COLO829 (cell line): ENCODE measurements around the gene MACROD1.

Experiments
- DNase-seq: peaks from one replicate; pipeline ENCODE4 v3.0.0; 2012; ENCODE audit warnings: low spot score

Gene MACROD1

DNA sequence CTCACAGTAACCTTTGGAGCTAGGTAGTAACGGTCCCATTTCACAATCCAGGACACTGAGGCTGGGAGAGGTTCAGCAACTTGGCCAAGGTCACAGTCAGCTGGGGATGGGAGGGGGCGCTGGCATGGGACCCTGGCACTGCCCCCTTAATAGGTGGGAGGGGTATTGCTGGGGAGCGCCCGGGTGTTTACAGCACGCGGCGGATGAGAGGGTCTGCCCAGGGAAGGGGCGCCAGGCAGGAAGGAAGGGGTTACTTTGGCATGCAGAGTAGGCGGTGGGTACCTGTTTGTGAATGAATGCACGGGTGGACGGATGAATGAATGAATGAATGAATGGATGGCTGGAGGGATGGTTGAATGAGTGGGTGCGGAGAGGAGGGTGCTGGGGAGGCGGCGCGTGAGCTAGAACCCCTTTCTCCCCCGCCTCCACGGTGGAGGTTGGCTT, 130.8 kb downstream of the MACROD1 start:
- DNase-seq, result no peak

DNA sequence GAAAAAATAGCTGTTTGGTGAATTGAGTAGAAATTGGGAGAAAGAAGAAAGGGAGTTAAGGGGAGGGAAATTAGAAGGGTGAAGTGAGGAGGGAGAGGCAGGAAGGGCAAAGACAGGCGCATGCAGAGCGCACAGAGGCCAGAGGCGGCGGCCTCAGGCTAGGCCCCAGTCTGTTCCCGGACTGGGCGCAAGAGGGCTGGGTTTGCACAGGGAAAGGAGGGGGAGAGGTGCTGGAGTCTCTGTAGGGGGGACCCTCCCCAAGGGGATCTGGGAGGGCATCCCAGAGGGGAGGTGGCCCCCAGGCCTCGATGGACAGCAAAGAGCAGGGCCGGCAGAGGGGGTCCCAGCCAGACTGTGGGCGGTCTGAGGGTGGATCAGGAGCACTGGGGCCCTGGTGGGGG, 131.5 kb downstream of the MACROD1 start:
- no peak for DNase-seq

DNA sequence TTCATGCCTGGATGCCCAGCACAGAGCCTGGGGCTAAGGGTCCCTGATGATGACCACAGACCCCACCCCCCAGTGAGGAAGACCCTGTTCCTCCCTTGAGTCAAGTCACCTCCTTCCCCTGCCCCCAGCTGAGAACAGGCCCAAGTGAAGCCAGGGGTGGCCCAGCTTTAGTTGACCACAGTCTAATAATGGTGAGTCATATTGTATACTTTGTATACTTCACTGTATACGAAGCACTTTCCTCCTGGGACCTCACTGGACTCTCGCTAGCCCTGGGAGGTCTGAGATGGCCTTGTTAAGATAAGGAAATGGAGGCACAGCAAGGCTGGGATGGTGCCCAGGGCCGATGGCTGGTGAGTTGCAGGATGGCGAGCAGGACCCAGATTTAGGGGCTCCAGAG, 133.9 kb downstream of the MACROD1 start:
- DNase-seq, result no peak

DNA sequence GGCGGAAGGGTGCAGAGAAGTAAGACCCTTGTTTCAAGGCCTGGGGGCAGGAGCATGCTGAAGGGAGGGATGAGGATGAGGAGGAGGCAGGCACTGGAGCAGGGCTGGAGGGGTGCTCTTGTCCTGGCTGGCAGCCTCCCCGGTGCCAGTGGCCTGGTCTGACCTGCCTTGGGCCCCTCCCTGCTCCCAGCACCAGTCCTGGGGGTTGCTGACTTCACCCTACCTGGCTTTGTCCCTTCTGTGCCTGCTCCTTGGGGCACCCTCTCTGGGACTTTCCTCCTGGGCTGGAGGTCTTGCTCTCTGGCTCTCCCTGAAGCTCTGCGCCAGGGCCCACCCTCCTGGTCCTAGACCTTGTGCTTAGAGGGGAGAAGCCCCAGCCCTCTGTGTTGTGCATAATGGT, 134.9 kb downstream of the MACROD1 start:
- DNase-seq, result no peak

DNA sequence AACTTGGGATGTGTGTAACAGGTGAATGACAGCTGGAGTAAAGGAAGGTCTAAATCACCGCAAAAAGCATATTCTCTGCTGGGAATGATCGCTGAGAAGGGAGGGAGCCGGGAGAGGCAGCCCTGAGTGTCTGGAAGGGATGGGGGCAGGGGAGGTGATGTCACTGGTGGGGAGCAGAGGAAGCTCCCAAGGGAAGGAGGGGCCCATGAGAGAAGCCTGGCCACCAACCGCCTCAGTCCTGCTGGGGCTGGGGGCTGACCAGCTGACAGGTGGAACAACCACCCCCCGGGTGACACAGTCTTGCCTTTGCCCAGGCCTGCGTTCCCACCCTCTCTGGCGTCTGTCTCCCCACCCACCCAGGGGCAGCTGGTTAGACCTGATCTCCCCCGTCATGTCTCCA, 136.1 kb downstream of the MACROD1 start:
- DNase-seq, result no peak

DNA sequence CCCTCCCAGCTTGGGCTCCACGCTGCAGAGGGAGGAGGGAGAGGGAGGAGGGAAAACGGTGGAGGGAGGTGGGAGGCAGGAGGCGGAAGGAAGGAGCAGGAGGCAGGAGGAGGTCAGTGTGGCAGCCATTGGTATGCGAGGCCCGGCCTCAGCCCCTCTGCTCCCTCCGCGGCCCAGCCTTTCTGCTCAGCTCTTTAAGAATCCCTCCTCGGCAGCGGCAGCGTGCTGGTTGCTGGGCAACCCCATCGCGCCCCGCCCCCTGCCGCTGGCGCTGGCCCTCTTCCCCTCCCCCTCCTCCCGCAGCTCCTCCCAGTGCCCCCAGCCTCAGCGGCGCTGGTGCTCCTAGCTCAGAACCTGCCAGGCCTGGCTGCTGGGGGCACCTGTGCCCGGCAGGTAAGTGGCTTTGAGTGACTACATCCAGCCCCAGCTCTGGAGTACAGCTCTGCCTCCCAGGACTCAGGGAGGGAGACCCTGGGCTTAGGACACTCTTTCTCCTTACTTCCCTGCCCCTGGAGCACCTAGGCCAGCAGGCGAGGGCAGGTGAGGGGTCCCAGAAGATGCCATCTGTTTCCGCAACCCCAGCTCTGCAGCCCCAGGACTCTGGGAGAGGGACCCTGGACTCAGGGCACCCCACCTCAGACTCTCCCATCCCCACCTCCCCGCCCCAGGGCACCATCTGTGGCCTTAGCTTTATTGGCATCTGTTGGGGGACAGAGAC, 137.4 kb downstream of the MACROD1 start:
- DNase-seq, result no peak

DNA sequence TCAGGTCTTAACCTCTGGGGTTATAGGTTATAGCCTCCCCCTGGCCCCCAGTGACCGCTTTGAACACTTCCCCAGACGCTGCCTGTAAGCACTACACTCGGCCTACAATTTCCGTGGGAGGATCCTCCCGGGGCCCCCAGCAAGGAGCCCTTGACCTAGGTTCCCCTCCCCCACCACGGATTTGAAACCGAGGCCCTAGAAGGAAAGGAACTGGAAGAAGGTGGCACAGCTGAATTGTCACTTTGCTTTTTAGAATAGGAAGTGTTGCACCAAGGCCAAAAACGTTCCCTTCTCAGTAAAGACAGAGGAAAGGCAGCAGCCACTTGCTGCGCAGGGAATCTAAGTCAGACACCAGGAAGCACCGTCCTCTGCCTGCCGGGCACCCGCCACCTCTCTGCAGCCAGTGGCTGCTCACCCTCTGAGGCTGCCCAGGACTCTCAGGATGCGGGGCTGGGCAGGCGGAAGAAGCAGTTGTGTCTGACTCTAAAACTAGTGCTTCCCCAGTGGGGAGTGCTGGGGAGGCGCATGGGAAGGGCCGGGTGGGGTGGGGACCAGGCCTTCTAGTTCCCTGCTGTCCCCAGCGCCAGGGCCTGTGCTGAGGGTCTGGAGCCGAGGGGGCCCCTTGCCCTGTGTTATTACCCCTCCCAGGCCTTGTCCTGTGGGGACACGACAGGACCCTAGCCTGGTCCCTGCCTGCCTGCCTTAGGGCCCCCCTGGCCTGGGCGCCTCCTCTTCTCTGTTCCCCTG, 138.1 kb downstream of the MACROD1 start:
- DNase-seq, result no peak

DNA sequence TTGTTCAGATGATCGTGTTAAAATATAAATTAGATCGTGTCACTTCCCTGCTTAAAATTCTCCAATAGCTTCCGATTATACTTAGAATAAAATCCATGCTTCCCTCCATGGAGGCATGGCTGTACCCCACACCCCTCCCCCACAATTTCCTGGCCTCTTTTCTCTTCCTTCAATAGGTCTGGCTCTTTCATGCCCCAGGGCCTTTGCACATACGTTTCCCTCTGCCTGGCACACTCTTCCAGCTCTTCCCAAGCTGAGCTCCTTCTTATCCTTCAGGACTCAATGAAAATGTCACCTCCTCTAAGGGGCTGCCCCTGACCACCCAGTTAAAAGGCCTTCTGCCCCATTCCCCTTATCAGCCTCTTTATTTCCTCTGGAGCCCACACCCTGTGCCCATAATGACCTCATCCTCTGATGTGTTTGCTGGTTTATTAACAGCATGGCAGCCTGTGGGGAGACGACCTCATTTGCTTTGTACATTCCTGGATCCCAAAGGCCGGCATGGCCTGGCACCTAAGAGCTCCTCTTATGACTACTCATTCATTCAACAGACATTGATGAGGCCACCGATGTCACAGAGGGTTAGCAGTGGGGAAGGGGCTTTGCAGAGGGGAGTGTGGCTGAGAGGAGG, 139.2 kb downstream of the MACROD1 start:
- DNase-seq, result no peak

DNA sequence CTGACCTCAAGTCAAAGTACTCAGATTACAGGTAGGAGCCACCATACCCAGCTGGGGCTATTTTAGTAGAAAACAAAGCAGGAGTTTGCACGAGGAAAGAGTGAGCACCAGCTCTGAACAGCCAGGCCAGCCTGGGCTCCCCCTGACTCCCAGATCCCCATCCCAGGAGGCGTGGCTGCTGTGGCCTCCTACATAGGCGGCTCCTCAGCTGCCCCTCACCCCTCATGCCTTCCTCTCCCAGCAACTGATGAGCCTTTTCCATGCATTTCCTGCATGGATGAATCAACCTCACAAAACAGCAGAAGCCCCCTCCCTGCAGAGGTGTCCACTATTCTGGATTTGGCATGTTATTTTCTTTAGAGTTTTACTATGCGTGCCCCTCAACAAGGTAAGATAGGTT, 140.7 kb downstream of the MACROD1 start:
- DNase-seq, result no peak

DNA sequence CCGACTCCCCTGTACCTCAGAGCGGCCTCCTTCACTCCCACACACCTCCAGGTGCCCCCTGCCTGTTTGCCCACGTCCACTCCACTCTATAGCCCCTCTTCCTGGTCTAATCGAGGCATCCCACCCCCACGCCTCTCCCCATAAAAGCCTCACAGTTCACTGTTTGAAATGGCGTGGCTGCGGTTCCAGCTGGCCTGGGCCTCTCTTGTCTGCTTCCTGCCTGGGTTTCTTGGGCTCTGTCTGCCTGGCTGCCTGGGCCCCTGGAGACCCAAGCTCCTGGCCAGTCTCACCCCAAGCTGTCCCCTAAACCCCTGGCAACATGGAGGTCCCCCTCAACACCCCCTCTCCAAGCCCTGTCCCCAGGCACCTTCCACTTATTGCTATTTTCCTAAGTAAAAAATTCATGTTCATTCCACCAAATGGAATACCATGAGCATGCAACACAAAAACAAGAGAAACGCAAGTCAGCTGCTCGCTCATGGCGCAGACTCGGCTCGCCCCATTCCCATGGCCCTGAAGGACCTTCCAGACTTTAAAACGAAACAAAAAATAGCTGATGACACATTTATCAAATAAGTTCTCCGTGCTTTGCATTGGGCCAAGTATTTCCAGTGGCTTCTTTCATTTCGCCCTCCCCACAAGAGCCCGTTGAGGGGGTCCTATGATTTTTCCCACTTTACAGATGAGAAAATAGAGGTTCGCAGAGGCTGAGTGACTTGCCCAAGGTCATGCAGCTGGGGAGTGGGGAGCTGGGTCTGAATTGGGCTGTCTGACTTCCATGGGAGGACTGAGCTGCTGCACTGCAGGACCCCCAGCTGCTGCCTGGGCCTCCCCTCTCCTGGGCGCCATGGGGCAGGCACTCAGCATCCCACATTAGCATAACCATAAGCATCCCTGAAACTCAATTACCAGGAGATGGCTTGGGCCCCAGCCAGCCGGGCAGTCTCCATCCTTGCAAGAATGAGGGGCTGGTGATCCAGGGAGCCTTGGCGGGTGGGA, 141.9 kb downstream of the MACROD1 start:
- no peak for DNase-seq

DNA sequence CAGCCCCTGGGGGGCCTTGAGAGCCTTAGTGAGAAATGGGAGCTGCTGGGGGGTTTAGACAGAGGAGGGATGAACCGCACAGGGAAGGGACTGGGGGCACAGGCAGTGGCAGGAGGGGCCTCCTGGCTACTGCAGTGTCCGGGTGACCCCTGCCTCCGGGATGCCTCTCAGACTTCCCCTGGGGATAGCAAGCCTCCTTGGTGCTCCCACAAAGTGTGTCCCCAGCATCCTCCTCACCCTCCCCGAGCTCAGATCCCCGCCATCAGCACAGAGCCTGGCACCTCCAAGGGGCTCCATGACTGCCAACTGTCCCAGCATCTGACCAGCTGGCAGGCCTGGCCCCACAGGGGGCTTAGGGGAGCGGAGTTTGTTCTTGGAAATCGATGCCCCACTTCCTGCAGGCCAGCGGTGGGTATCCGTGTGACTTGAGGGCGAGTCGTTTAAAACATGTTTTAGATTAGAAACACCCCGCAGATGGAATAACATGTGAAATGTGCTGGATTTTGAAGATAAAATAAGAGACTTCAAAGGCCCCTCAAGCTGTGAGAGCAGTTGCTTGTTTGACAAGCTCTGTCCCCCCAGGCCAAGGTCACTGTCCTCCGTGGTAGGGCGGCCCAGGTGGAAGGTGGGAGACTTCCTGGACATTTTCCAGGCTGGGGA, 143.7 kb downstream of the MACROD1 start:
- no peak for DNase-seq

DNA sequence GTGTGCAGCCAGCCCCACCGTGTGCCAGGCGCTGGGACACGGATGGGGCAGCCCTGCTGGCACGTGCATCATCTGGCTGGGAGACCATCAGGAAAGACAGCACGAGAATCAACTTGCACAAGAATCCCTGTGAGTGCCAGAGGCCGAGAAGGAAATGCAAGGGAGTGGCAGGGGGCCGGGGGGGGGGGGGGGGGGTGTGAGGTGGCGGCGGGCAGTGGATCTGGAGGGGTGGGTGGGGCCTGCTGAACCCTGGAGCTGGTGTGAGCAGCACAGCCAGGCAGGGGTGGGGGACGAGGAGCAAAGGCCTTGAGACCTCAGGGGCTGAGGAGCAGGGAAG, 144.2 kb downstream of the MACROD1 start:
- no peak for DNase-seq

DNA sequence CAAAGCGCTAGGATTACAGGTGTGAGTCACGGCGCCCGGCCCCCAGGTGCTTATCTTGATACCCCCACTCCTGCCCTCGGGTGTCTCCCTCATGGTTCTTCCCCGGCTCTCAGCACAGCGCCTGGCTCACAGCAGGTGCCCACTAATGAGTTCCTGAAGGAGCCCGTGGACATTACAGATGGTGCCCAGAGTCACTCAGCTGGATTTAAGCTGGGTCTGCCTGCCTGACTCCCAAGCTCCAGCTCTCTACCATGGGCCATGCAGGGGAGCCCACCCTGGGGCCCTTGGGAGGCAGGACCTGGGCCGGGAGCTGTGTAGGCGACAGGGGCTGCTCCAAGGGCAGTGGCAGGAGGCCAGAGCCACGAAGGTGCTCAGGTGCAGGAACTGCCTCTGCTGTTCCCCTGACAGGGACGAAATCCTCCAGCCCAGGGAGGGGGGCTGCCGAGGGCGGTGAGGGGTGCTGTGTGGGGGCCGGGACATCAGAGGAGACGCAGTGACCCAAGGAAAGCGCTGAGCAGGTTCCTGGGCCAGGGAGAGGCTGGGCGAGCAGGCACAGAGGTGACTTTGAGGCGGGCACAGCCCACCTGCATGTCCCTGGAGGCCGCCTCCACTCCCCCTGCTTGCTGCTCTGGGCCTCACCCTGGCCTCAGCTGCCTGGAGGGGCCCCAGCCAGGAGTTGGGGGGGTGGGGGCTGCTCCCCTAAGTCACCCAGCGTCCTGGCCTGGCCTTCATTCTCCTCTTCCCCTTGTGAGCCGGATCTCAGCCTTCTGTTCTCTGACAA, 144.7 kb downstream of the MACROD1 start:
- DNase-seq, result no peak

DNA sequence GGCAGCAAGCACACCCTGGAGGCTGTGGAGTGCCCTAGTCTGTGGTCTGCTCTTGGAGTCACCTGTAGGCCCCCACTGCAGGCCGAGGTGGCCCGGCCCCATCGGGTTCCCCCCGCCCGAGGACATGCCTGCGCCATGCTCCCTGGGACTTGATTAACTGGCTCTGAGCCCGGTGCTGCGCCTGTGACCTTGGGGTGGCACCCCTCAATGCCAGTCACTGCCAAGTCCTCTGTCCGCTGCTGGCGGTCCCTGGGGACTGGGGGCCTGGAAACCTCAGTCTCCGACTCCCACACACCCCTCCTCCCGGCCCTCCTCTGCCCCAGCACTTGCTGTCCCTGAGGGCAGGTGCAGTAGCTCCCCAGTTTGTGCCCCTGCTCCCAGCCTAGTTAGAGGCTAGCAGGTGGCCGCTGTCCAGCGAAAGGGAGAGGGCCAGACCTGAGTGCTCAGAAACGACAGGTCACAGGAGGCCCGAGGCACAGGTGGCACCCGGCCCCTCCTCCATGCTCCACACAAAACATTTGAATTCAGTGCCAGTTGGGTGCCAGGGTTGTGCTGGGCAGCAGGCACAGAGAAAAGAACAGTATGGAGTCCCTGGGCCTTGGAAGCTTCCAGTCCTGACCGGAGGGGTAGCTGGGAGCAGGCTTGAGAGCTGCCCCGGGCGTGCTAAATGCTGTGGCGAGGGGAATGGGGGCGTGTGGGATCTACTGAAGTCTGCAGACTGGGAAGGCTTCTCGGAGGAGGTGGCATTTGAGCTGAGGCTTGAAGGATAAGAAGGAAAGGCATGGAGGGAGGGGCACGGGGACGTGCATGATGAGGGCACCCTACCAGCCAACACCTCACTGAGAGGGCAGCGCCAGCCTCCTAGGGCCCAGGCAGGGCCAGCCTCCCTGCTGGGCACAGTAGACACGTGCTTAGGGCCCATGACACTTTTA, 146.5 kb downstream of the MACROD1 start:
- DNase-seq, result no peak

DNA sequence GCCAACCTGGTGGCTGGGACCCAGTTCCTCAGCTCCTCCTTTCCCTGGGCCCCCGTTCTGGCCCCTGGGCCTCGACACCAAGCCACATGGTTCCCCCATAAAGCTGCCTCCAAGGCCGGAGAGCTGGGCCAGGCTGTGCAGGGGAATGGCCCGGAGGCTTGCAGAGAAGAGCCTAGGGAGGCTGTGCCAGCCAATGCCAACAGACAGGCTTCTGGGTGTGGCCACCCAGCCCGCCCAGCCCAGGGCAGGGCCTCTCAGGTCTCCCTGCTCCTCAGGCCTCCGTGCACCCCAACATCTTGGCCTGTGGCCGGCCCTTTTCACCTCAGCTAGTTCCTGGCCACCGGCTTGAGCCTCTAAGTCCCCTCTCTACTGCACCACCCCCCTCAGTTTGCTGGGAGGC, 147.6 kb downstream of the MACROD1 start:
- DNase-seq, result no peak

DNA sequence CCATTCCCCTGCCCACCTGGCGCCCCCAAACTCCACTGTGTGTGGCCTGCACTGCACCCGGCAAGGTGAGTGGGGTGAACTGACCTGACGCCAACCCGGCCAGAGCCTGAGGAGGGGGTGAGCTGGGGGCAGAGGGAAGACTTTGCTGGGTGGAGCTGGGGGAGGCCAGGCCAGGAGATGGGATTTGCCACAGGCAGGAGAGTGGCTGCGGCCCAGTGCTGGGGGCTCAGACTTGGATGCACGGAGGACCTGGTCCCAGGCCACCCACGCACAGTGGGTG, 148.0 kb downstream of the MACROD1 start:
- DNase-seq, result no peak

DNA sequence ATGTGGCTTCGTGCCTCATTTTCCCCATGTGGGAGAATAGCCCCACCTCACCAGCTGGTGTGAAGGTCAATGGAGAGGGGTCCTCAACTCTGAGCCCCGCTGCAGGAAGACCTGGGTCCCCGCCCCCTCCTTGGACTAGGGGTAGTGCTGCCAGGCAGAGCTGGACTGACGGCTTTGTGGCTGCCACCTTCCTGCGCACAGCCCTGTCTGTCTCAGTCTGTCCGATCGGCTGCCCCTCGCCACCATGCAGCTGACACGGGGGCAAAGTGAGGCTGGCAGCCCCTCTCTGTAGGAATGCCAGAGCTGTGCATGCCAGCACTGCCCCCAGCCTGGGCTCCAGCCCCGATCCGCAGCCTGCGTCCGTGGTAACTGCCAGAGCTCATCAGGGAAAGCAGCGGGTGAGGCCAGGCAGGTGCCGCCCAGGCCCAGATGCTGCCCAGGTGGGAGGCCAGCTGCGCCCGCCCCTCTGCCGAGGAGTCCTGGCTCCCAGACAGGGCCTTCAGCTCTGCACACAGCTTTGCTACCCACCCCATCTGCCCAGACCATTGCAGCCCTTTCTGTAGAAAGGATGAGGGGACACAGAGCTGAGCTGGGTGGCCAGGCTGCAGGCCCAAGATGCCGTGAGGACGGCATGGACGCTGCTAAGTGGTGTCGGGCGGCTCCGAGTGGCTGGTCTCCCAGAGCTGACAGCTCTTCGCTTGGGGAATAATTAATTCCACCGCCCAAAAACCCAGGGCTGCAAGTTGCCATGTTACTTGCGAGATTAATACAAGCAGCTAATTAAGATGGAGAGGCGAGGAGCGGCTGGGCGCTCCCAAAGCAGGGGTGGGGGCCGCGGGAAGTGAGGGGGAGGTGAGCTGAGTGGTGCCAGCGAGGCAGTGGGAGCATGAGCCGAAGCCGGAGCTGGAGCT, 149.7 kb downstream of the MACROD1 start:
- no peak for DNase-seq

DNA sequence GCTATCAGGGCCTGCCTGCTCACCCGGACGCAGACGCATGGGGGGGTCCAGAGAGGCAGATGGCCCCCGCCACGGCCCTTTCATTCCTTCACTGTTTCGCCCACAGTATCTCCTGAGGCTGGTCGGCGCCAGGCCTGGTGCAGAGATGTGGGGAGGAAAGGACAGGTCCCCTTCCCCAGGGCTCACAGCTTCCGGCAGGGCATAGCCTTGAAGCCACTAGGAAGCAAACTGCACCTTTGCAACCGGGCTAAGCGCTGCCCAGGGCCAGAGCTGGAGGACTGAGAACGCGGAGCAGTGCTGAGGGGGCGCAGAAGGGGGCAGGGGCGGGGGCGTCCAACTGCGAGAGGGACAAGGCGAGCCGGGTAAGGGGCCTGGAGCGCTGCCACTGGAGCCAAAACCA, 150.4 kb downstream of the MACROD1 start:
- DNase-seq, result no peak

DNA sequence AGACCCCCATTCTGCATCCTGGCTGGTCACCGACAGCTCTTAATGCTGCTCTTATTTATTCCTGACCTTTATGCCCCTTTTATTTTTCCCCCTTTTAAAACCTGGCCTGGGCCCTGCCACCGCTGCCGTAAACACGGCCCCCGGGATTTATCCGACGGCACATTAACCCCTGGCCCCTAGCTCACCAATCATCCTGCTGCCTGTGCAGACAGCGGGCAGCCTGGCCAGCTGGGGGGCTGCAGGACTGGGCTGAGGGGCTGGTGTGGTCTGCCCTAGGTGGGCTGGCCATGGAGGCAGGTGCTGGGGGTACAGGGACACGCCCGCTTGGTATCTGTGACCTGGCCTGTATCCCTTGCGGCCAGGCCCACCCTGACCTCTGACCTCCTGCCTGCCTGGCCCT, 151.6 kb downstream of the MACROD1 start:
- DNase-seq, result no peak
